SK-N-SH treated with all-trans-retinoic acid at 6 μM for 48 hours (cell line): Measurements from ENCODE around the gene ANTXR2.
"Not testable (repeated sequence)": the region's sequence is repeated elsewhere in the genome, so short reads cannot be mapped to it uniquely, and the experiment has no call there.

ENCODE experiments used
- ATAC-seq: fragments of 200-7000 bp; cut with Tn5 transposase; 3 replicates; pipeline ENCODE4 v1.9.1; 2020; ENCODE audit warnings: mild to moderate bottlenecking, moderate library complexity
- ARNTL ChIP-seq: fragments of 450-650 bp; formaldehyde crosslinking; IDR thresholded peaks from 2 replicates; pipeline ENCODE4 v1.5.0; 2020; ENCODE audit warnings: low read depth, mild to moderate bottlenecking, moderate library complexity, borderline replicate concordance
- BACH2 ChIP-seq: fragments of 250-450 bp; sonication (Bioruptor Pico); IDR thresholded peaks from 2 replicates; pipeline ENCODE4 v1.9.0; 2021; ENCODE audit warnings: mild to moderate bottlenecking, borderline replicate concordance
- CSRNP3 ChIP-seq: fragments of 250-450 bp; sonication (Bioruptor Pico); IDR thresholded peaks from 2 replicates; pipeline ENCODE4 v1.5.1; 2021; ENCODE audit warnings: mild to moderate bottlenecking, moderate library complexity
- ESRRG ChIP-seq: fragments of 250-450 bp; sonication (Bioruptor Pico); IDR thresholded peaks from 2 replicates; pipeline ENCODE4 v1.6.1; 2021; ENCODE audit warnings: mild to moderate bottlenecking
- ISL1 ChIP-seq: fragments of 250-450 bp; sonication (Bioruptor Pico); IDR thresholded peaks from 2 replicates; pipeline ENCODE4 v2.1.2; 2022; ENCODE audit warnings: mild to moderate bottlenecking, moderate library complexity
- OSR1 ChIP-seq: fragments of 250-450 bp; sonication (Bioruptor Pico); IDR thresholded peaks from 2 replicates; pipeline ENCODE4 v1.8.0; 2022; ENCODE audit warnings: moderate library complexity, mild to moderate bottlenecking, inconsistent platforms
- POU6F1 ChIP-seq: fragments of 250-450 bp; sonication (Bioruptor Pico); IDR thresholded peaks from 2 replicates; pipeline ENCODE4 v1.8.0; 2021; ENCODE audit warnings: low read depth, mild to moderate bottlenecking, moderate library complexity, borderline replicate concordance
- PPARA ChIP-seq: fragments of 250-450 bp; sonication (Bioruptor Pico); IDR thresholded peaks from 2 replicates; pipeline ENCODE4 v1.5.0; 2020; ENCODE audit warnings: mild to moderate bottlenecking, borderline replicate concordance
- RARB ChIP-seq: fragments of 250-450 bp; sonication (Bioruptor Pico); IDR thresholded peaks from 2 replicates; pipeline ENCODE4 v1.8.0; 2021; ENCODE audit warnings: mild to moderate bottlenecking, moderate library complexity
- SNAI2 ChIP-seq: fragments of 250-450 bp; sonication (Bioruptor Pico); IDR thresholded peaks from 2 replicates; pipeline ENCODE4 v1.5.0; 2020; ENCODE audit warnings: mild to moderate bottlenecking, moderate library complexity
- TSHZ2 ChIP-seq: fragments of 250-450 bp; sonication (Bioruptor Pico); IDR thresholded peaks from 2 replicates; pipeline ENCODE4 v1.5.0; 2020; ENCODE audit warnings: mild to moderate bottlenecking, moderate library complexity
- ZFP30 ChIP-seq: fragments of 450-650 bp; formaldehyde crosslinking; IDR thresholded peaks from 2 replicates; pipeline ENCODE4 v1.5.0; 2022; ENCODE audit warnings: mild to moderate bottlenecking, moderate library complexity
- ZNF565 ChIP-seq: fragments of 450-650 bp; formaldehyde crosslinking; conservative IDR thresholded peaks from 2 replicates; pipeline ENCODE4 v1.5.0; 2020; ENCODE audit warnings: low read depth, mild to moderate bottlenecking, moderate library complexity
- ZNF70 ChIP-seq: fragments of 450-650 bp; formaldehyde crosslinking; IDR thresholded peaks from 2 replicates; pipeline ENCODE4 v1.5.0; 2020; ENCODE audit warnings: mild to moderate bottlenecking, moderate library complexity
- ZNF8 ChIP-seq: fragments of 450-650 bp; formaldehyde crosslinking; IDR thresholded peaks from 2 replicates; pipeline ENCODE4 v1.5.0; 2020; ENCODE audit warnings: mild to moderate bottlenecking, moderate library complexity
- TF ChIP-seq, protein P1 (sequence below): fragments of 250-450 bp; sonication (Bioruptor Pico); IDR thresholded peaks from 2 replicates; pipeline ENCODE4 v1.5.1; 2020; ENCODE audit warnings: low read depth, mild to moderate bottlenecking, moderate library complexity

ANTXR2 gene

DNA sequence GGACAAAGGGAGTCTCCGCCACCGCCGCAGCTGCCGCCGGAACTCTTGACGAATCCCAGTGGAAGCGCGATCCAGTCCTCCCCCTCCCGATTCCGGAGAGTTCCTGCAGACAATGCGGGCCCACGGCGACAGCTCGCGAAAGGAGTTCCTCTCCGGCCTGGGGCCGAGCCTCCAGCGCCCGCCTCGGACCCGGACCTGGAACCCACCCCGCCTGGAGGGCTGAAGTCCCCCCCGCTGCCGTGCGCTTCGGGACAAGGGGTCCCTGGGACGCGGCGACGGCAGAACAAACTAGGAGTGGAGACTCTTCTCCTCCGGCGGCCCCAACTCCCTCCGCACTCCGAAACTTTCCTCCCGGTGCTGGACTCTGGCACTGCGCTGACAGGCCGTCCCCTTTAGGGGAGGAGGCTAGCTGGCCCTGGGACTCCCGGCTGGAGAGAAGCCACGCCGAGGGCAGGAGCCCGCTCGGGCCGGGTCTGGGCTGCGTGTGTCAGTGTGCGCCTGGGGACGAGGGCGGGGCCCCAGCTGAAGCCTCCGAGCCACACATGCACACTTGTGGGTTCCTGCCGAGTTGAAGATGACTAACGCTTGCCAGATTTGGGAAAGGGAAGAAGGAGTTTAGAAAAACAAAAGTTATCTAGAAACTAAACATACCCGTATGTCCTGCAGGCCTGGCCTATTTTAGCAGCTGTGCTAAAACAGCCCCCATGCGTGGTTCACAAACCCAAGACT is at the start of gene ANTXR2:
Gene ANTXR2, minus strand, starts transcription at position 486 of the 729 bp plus-strand sequence. CDS start 669 bp downstream, outside the sequence.
- TF ChIP-seq ZNF70 (CRISPR knock-in tag) (0 out of 2 replicates have a peak, but pooled peaks have one; percentile 47), BACH2 (CRISPR knock-in tag) (no peak)
- peak; percentile 90 for ATAC-seq

DNA sequence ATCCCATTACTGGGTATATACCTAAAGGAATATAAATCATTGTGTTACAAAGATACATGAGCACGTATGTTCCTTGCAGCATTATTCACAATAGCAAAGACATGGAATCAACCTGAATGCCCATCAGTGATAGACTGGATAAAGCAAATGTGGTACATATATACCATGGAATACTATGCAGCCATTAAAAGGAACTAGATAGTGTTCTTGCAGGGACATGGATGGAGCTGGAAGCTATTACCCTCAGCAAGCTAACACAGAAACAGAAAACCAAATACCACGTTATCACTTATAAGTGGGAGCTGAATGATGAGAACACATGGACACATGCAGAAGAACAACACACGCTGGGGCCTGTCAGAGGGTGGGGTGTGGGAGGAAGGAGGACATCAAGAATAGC is 48.8 kb upstream of the ANTXR2 start:
- not testable (repeated sequence) for ATAC-seq

DNA sequence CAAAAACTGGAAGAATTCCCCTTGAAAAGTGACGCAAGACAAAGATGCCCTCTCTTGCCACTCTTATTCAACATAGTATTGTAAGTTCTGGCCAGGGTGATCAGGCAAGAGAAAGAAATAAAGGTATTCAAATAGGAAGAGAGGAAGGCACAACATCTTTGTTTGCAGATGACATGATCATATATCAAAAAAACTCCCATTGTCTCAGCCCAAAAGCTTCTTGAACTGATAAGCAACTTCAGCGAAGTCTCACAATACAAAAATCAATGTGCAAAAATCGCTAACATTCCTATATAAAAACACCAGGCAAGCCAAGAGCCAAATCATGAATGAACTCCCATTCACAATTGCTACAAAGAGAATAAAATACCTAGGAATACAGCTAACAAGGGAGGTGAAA is 46.6 kb upstream of the ANTXR2 start:
- ATAC-seq: not testable (repeated sequence)

GRCh38 chr4:80116516-80116915 is 43.5 kb upstream of the ANTXR2 start:
- ATAC-seq: no peak
- TF ChIP-seq ZNF70 (CRISPR knock-in tag): no peak
- TF ChIP-seq ZNF8: no peak
- no peak for TF ChIP-seq ZFP30 (CRISPR knock-in tag)
- no peak for TF ChIP-seq RARB (CRISPR knock-in tag)
- TF ChIP-seq TSHZ2: no peak
- no peak for TF ChIP-seq ZNF565 (CRISPR knock-in tag)
- no peak for TF ChIP-seq BACH2 (CRISPR knock-in tag)
- TF ChIP-seq ISL1 (CRISPR knock-in tag): no peak
- no peak for TF ChIP-seq PPARA (CRISPR knock-in tag)

DNA sequence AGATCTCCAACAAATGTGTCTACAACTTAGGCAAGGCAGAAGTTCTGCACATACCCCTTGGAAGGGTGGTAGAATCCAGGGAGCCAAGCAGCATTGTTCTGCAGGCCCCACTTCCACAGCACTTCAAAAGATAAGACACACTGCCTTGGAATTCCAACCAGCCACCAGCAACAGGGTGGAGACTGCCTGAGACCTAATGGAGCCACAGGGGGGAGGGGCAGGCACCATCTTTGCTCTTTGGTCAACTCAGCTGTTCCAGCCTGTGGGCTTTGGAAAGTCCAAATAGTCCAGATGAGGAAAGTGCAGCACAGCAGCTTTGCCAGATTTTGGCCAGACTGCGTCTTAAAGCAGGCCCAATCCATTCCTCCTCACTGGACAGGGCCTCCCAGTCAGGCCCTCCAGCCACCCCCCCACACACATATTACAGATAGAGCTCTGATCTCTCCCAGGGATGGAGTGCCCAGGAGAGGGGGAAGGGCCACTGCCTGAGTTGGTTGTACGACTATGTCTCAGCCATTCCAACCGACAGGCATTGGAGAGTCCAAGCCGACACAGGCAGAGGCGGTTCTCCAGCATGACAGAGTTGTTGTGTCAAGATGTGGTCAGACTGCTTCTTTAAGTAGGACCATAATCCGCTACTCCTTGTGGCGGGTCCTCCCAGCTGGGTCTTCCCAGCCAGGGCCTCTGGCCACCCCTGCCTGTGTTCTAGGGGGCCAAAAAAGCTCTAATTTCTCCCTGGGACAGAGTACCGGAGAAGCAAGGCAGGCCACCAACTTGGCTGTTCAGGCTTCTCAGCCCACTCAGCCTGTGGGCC is 42.5 kb upstream of the ANTXR2 start:
- TF ChIP-seq, protein P1, sequence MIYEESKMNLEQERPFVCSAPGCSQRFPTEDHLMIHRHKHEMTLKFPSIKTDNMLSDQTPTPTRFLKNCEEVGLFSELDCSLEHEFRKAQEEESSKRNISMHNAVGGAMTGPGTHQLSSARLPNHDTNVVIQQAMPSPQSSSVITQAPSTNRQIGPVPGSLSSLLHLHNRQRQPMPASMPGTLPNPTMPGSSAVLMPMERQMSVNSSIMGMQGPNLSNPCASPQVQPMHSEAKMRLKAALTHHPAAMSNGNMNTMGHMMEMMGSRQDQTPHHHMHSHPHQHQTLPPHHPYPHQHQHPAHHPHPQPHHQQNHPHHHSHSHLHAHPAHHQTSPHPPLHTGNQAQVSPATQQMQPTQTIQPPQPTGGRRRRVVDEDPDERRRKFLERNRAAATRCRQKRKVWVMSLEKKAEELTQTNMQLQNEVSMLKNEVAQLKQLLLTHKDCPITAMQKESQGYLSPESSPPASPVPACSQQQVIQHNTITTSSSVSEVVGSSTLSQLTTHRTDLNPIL: no peak
- TF ChIP-seq SNAI2 (CRISPR knock-in tag) (no peak), CSRNP3 (CRISPR knock-in tag) (no peak), ESRRG (CRISPR knock-in tag) (no peak), ZNF8 (no peak), ARNTL (CRISPR knock-in tag) (no peak), OSR1 (CRISPR knock-in tag) (no peak), POU6F1 (CRISPR knock-in tag) (no peak), TSHZ2 (no peak)
- no peak for ATAC-seq
